Measurements from ENCODE around the gene TXNL4A.

- TF ChIP-seq SIN3A (IDR thresholded peaks at IDR 0.05; ENCODE audit: borderline replicate concordance, insufficient read depth, low read length) (no peak), POLR2AphosphoS5 (IDR thresholded peaks at IDR 0.05; ENCODE audit: low read depth, low read length) (no peak), REST (IDR thresholded peaks at IDR 0.05; ENCODE audit: insufficient read depth in 1 of 2, low read depth in 2 of 2, low read length in 2 of 2) (no peak)
These were observed 25.3 kb downstream of the TXNL4A start for GRCh38 chr18:79962835-79963657.

All from PFSK-1 (cell line).